Mucosa of descending colon (tissue), 3 donors: ENCODE data around the gene PCDHGB7. TPM values are rescaled to one million over a fixed set of nuclear protein-coding genes. Genes with fewer than 3 reads are reported as not detected.
"Not testable (repeated sequence)": the region's sequence is repeated elsewhere in the genome, so short reads cannot be mapped to it uniquely, and the experiment has no call there.

Experiments used
- ATAC-seq: fragments of 200-7000 bp; cut with Tn5 transposase; one replicate; pipeline ENCODE4 v1.9.1; 2020; ENCODE audit warnings: mild to moderate bottlenecking, moderate library complexity
- DNase-seq, 3 donors: peaks; one replicate each; pipeline ENCODE4 v3.0.0-alpha.2; 2020
- H3K36me3 ChIP-seq: fragments of 200-600 bp; one replicate; pipeline ENCODE4 v1.8.0; 2021; ENCODE audit warnings: low read depth, mild to moderate bottlenecking
- H3K4me1 ChIP-seq: fragments of 200-600 bp; one replicate; pipeline ENCODE4 v1.8.0; 2021; ENCODE audit warnings: low read depth, mild to moderate bottlenecking
- H3K4me3 ChIP-seq: fragments of 200-600 bp; one replicate; pipeline ENCODE4 v1.8.0; 2021; ENCODE audit warnings: mild to moderate bottlenecking
- H3K9me3 ChIP-seq: fragments of 200-600 bp; one replicate; pipeline ENCODE4 v1.8.0; 2021; ENCODE audit warnings: mild to moderate bottlenecking
- intact Hi-C, 2 donors: fragments of 100-400 bp; cut with DNase I in 1 of 2; cut with micrococcal nuclease in 1 of 2; formaldehyde crosslinking; loops; one replicate each; pipeline versions ENCODE4 v1.11.0 to v1.11.1; 2022; cut with DNase I, micrococcal nuclease
- total RNA-seq, 3 donors: library from RNA; stranded (reverse); fragmentation: NEBNext Ultra II Directional in 2 of 3; extraction: Animal tissue kit (Norgen Biotek cat#: 25700) in 2 of 3; gene quantifications; one replicate each; pipeline versions ENCODE4 v1.2.1 to v1.2.4, GENCODE V29; 2021 to 2023
- TF ChIP-seq, protein P1 (sequence below): fragments of 200-600 bp; IDR thresholded peaks from one replicate; pipeline ENCODE4 v1.8.0; 2022; ENCODE audit warnings: antibody characterized with exemption, mild to moderate bottlenecking
- donor health status: DM: no; HTN: no; CAD: no; lungs with moderate emphysema.
- donor health status: DM: no; HTN: no; CAD: no.
- donor health status: DM: no; HTN: yes; CAD: no.

Gene PCDHGB7
- total RNA-seq, 3 donors from 2014 or later = 4.2 to 17.9 (median 4.5) TPM

DNA sequence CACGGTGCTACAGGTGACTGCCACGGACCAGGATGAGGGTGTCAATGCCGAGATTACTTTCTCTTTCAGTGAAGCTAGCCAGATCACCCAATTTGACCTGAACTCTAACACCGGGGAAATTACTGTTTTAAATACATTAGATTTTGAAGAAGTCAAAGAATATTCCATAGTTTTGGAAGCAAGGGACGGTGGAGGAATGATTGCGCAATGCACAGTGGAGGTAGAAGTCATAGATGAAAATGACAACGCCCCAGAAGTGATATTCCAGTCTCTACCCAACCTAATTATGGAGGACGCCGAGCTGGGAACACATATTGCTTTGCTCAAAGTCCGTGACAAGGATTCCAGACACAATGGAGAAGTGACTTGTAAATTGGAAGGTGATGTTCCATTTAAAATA, 28.8 kb upstream of the PCDHGB7 start:
- no peak for DNase-seq
- peaks cover 92% of the 10 kb centered on the region for H3K9me3 ChIP-seq
- H3K4me1 ChIP-seq = no peaks in the 10 kb centered on the region
- no peak for ATAC-seq
- H3K4me3 ChIP-seq = no peak overlapping the region
- TF ChIP-seq, protein P1, sequence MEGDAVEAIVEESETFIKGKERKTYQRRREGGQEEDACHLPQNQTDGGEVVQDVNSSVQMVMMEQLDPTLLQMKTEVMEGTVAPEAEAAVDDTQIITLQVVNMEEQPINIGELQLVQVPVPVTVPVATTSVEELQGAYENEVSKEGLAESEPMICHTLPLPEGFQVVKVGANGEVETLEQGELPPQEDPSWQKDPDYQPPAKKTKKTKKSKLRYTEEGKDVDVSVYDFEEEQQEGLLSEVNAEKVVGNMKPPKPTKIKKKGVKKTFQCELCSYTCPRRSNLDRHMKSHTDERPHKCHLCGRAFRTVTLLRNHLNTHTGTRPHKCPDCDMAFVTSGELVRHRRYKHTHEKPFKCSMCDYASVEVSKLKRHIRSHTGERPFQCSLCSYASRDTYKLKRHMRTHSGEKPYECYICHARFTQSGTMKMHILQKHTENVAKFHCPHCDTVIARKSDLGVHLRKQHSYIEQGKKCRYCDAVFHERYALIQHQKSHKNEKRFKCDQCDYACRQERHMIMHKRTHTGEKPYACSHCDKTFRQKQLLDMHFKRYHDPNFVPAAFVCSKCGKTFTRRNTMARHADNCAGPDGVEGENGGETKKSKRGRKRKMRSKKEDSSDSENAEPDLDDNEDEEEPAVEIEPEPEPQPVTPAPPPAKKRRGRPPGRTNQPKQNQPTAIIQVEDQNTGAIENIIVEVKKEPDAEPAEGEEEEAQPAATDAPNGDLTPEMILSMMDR = no peak
- no peaks in the 10 kb centered on the region for H3K36me3 ChIP-seq
- intact Hi-C loops = no loop called here

DNA sequence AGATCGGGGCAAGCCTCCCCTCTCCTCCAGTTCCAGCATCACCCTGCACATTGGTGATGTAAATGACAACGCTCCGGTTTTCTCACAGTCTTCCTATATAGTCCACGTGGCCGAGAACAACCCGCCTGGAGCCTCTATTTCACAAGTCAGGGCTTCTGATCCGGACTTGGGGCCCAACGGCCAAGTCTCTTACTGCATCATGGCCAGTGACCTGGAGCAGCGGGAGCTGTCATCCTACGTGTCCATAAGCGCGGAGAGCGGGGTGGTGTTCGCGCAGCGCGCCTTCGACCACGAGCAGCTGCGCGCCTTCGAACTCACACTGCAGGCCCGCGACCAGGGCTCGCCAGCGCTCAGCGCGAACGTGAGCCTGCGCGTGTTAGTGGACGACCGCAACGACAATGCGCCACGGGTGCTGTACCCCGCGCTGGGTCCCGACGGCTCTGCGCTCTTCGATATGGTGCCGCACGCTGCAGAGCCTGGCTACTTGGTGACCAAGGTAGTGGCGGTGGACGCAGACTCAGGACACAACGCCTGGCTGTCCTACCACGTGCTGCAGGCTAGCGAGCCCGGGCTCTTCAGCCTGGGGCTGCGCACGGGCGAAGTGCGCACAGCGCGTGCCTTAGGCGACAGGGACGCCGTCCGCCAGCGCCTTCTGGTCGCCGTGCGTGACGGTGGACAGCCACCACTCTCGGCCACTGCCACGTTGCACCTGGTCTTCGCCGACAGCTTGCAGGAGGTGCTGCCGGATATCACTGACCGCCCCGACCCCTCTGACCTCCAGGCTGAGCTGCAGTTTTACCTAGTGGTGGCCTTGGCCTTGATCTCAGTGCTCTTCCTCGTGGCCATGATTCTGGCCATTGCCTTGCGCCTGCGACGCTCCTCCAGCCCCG, 28.1 kb upstream of the PCDHGB7 start:
- intact Hi-C loops = no loop called here
- ATAC-seq = no peak
- peaks cover 92% of the 10 kb centered on the region for H3K9me3 ChIP-seq

DNA sequence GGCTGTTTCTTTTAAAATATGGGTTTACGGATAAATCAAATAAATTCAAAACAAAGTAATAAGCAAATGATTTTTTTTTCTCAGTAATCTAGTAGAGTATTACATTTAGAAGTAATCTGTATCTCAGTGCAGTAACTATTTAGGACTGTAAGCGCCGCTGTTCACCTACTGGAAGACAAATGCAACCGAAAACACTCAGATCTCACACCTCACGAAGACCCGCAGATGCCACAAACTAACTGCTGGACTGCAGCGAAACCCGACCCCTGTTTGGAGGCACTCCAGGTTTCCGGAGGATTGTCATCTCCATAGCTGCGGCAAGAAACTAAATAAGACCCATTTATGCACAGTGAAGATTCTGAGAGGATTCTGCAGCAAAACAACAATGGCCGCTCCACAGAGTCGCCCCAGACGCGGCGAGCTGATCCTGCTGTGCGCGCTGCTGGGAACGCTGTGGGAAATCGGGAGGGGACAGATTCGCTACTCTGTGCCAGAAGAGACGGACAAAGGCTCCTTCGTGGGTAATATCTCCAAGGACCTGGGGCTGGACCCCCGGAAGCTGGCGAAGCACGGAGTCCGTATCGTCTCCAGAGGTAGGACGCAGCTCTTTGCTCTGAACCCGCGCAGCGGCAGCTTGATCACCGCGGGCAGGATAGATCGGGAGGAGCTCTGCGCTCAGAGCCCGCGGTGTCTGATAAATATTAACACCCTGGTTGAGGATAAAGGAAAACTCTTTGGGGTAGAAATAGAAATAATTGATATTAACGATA, 24.9 kb upstream of the PCDHGB7 start, which contains the start of gene PCDHGA8:
Gene PCDHGA8, plus strand, starts transcription at position 205 of the 770 bp plus-strand sequence. Its CDS starts 181 bp downstream, at position 386.
- peaks cover 77% of the 10 kb centered on the region for H3K9me3 ChIP-seq
- intact Hi-C loops = no loop called here
- no peaks in the 10 kb centered on the region for H3K36me3 ChIP-seq
- ATAC-seq (no peak), DNase-seq (no peak)
- H3K4me1 ChIP-seq = no peaks in the 10 kb centered on the region
- no peak within 1 kb of the TSS for H3K4me3 ChIP-seq
- TF ChIP-seq, protein P1 = no peak

More for the DNA sequence above, 28.1 kb upstream of the PCDHGB7 start:
- TF ChIP-seq, protein P1 = no peak
- Histone ChIP-seq H3K4me3 (no peak overlapping the region), H3K4me1 (no peaks in the 10 kb centered on the region), H3K36me3 (no peaks in the 10 kb centered on the region)
- no peak for DNase-seq

- Histone ChIP-seq H3K4me3 (no peak overlapping the region), H3K36me3 (no peaks in the 10 kb centered on the region), H3K4me1 (no peaks in the 10 kb centered on the region), H3K9me3 (peaks cover 77% of the 10 kb centered on the region)
- intact Hi-C loops = no loop called here
- ATAC-seq (no peak), DNase-seq (no peak)
- TF ChIP-seq, protein P1 = no peak
These were observed 24.2 kb upstream of the PCDHGB7 start for GRCh38 chr5:141393267-141393666.

- ATAC-seq, intact Hi-C loops: not testable (repeated sequence)
- H3K9me3 ChIP-seq = peaks cover 76% of the 10 kb centered on the region
These were observed 22.9 kb upstream of the PCDHGB7 start for GRCh38 chr5:141394401-141395187.

More at GRCh38 chr5:141394401-141395187, 22.9 kb upstream of the PCDHGB7 start:
- DNase-seq, H3K4me3 ChIP-seq, H3K36me3 ChIP-seq, H3K4me1 ChIP-seq: not testable (repeated sequence)
